A549 (cell line): ENCODE data around the gene C2CD3.

Experiments used
- CEBPB ChIP-seq, 2 experiments: fragments of >200 bp in 1 of 2; sonication (Bioruptor Twin) in 1 of 2; formaldehyde crosslinking in 1 of 2; IDR thresholded peaks; 2 replicates each; pipeline ENCODE4 v1.6.1; 2012 to 2016
- CTCF ChIP-seq: fragments of >200 bp; sonication (Bioruptor Twin); formaldehyde crosslinking; IDR thresholded peaks from 3 replicates; pipeline ENCODE4 v1.5.1; 2016
- EP300 ChIP-seq, 2 experiments: fragments of >200 bp; sonication (Bioruptor Twin); formaldehyde crosslinking; IDR thresholded peaks; 2 replicates in 1 of 2; 3 replicates in 1 of 2; pipeline ENCODE4 v1.6.1; 2016 to 2017
- KDM5A ChIP-seq: fragments of 200-600 bp; sonication (generic); IDR thresholded peaks from 2 replicates; pipeline ENCODE4 v1.6.1; 2016; ENCODE audit warnings: antibody characterized with exemption, mild to moderate bottlenecking
- POLR2A ChIP-seq: IDR thresholded peaks from 2 replicates; pipeline ENCODE4 v1.6.1; 2012; ENCODE audit warnings: mild to moderate bottlenecking, low read length
- RAD21 ChIP-seq, 2 experiments: fragments of >200 bp in 1 of 2; sonication (Bioruptor Twin) in 1 of 2; formaldehyde crosslinking in 1 of 2; IDR thresholded peaks in 1 of 2; conservative IDR thresholded peaks in 1 of 2; 2 replicates in 1 of 2; 3 replicates in 1 of 2; pipeline ENCODE4 v1.6.1; 2012 to 2018; ENCODE audit warnings: inconsistent platforms in 1 of 2
- USF2 ChIP-seq: fragments of 450-650 bp; IDR thresholded peaks from 2 replicates; pipeline ENCODE4 v1.6.1; 2014; ENCODE audit warnings: antibody characterized with exemption

- TF ChIP-seq RAD21 (conservative IDR thresholded peaks at IDR 0.05 in 1 of 2, IDR thresholded peaks at IDR 0.05 in 1 of 2) (no peak), CTCF (no peak), KDM5A (no peak), POLR2A (no peak), USF2 (no peak), CEBPB (IDR thresholded peaks at IDR 0.05) (no peak), EP300 (IDR thresholded peaks at IDR 0.05) (no peak)
Measured at GRCh38 chr11:74097686-74098237, 73.0 kb downstream of the C2CD3 start.
